HS-5 (cell line): ENCODE data around the gene ZBTB26.
A peak's percentile ranks its signal among the peaks of the same experiment; 100 is the strongest.

Experiments used
- DNase-seq: peaks from one replicate; pipeline ENCODE4 v3.0.0-alpha.2; 2012; ENCODE audit warnings: low read depth

ZBTB26 gene, protein sequence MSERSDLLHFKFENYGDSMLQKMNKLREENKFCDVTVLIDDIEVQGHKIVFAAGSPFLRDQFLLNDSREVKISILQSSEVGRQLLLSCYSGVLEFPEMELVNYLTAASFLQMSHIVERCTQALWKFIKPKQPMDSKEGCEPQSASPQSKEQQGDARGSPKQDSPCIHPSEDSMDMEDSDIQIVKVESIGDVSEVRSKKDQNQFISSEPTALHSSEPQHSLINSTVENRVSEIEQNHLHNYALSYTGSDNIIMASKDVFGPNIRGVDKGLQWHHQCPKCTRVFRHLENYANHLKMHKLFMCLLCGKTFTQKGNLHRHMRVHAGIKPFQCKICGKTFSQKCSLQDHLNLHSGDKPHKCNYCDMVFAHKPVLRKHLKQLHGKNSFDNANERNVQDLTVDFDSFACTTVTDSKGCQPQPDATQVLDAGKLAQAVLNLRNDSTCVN

DNA sequence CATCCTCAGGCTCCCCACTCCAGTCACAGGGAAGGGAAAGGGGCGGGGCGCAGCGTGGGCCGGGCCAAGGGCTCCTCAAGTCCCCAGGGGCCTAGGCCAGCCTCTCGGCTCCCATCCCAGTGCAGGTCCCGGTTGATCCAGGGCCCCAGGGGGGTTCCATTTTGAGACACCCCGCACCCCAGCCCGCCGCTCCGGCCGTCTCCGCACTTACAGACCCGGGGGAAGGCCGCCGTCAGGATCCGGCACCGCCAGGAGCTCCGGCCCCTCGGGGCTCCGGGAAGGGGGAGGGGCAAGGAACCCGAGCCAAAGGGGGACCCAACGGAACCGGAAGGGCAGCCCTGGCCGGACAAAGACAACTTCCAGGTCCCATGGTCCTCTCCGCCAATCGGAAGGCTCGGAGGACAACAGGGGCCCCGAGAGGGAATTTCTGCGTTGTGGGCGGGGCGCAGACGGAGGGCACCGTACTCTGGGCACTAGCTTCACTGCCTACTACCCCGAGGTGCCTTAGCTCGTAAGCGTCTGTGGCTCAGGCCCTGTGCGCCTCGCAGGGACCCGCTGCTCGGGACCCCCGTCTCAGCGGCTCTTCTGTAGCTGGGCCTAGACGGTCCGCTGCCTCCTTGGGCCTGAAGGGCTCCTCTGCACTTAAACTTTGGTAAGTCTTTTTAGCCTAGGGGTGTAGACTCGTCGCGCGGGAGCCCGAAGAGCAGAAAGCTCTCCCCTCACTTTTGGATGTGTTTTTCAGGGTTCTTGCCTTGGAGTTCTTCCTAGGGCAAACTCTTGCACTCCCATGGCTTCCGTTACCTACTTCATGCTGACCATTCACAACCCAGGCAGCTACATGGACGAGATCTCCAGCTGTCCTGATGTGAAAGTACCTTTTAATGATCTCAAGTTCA is at the start of gene ZBTB26:
TSS of gene ZBTB26 (minus strand) at position 287 of the 896 bp plus-strand sequence. CDS start 11,578 bp downstream, outside the sequence.
- peak; percentile 82 for DNase-seq

DNA sequence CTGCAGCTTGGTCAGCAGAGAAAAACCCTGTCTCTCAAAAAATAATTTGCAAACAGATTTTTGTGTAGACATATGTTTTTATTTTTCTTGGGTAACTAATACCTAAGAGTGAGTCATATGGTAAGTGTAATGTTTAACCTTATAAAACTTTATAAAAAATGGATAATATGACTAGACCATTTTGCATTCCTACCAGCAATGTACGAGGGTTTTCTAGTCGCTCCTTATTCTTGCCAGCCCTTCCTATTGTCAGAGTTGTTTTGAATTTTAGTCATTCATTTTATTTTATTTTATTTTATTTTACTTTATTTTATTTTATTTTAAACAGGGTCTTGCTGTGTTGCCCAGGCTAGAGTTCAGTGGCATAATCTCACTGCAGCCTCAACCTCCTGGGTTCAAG is 47.3 kb upstream of the ZBTB26 start:
- DNase-seq = no peak

DNA sequence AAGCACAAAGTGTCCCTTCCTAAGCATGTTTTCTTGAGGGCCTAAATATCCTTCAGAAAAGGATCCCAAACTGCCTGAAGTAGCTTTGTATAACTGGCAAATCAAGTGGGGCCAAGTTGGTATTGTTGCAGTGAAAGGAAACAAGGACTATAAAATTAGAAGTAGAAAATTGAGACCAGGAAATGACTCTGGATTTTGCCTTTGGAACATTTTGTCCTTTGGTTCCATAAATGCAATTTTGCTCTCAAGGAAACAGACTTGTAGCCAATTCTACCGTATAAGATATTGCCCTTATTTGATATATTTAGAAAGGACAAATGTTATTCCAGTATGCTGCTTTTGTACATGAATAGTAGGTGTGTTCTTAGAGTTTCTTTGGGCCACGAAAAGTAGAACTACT is 43.9 kb upstream of the ZBTB26 start:
- no peak for DNase-seq

DNA sequence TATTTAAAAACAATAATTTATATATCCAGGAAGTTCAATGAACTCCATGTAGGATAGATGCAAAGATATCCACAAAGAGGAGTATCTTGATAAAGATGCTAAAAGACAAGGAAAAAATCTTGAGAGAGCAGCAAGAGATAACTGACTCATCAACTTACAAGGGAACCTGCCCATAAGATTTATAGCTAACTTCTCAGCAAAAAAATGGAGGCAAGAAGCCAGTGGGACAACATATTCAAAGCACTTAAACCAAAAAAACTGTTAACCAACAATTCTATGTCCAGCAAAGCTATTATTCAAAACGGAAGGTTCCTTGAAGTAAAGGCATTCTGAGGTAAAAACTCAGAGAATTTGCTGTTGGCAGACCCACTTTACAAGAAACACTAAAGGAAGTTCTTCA is 29.8 kb upstream of the ZBTB26 start:
- no peak for DNase-seq

DNA sequence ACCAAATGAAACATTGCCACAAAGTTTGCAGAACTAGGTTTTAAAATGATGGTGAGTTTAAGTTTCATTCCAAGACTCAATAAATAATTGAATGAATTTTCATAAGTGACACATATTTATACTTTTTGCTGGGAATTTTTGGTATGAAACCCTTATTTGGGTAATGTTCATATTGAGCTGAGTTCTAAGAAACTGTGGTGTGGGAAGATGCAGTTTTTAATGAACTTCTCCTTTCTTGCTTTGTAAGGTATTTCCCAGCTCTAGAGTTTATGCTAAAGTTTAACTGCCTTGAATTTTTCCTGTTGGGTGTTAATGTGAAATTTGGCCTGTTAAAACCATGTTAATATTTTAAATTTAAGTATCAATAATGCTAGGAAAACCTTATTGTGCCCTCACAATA is 24.6 kb upstream of the ZBTB26 start:
- no peak for DNase-seq

DNA sequence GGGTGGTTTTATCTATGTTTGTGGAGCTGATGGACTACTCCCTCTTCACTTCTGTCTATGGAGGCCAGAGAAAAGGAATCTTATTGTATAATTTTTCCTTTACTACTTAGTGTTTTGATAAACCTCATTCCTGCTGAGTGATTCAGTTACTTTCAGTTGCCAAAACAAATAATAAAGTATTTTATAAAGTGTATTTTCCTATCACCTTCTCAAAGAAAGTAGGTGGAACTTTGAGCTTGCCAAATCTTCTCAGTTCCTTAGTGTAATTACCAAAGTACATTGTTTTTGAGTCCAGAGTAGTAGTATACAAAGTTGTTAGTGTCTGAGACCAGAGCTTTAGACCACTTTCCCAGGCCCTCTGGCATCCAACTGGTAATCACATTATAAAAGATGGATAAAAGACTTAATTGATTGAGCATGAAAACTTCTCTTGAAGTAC is 23.0 kb upstream of the ZBTB26 start:
- no peak for DNase-seq

DNA sequence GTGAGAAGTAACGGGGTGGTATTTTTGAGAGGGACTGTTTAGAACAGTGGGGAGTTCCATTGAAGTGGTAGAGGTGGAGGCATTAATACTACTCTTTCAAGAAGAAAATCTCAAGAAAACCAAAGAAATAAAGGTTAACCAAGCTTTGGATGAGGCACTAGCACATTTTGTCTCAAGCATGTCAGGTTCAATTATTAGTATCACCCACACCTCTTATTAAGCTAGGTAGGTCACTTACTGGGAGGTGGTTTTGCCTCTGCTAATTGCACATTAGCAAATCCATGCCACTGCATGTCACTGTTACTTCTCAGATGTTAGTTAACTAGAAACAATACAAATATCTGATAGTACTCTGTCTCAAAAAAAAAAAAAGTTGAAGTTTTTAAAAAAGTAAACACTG is 19.7 kb upstream of the ZBTB26 start:
- DNase-seq = no peak

GRCh38 chr9:122950263-122950662 is 19.0 kb upstream of the ZBTB26 start:
- DNase-seq = no peak

DNA sequence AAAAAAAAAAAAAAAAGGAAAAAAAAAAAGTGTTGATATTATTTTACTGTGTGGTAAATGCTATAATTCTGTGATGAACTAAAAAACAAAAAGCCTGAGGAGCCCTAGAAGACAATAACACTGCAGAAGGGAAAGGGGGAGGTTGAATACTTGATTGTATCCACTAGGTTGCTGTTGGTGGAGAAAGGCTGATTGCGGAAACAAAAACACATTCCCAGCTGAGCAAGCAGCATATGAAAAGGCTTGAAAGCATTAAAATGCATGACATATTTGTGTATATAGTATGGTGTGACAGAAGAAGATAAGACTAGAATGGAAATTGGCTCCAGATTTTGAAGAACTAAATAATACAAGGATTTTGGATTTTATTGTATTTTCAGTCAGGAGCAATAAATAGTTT is 18.4 kb upstream of the ZBTB26 start:
- DNase-seq = no peak

DNA sequence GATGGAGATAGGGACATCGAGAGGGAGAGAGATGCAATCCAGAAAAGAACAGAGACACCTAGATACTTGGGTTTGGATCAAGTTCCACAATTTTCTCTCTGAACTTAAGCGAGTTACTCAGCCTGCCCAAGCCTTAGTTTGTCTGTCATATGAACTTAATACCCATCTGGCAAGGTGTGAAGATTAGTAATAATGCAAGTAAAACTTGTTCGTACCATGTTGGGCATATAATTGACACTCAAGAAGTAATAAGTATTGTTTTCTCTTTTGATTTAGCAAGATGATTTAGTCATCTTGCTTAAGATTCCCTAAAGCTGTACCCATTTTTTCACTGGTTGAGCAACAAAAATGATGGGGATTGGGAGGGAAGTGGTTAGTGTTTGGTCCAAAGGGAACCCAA is 17.0 kb upstream of the ZBTB26 start:
- no peak for DNase-seq

DNA sequence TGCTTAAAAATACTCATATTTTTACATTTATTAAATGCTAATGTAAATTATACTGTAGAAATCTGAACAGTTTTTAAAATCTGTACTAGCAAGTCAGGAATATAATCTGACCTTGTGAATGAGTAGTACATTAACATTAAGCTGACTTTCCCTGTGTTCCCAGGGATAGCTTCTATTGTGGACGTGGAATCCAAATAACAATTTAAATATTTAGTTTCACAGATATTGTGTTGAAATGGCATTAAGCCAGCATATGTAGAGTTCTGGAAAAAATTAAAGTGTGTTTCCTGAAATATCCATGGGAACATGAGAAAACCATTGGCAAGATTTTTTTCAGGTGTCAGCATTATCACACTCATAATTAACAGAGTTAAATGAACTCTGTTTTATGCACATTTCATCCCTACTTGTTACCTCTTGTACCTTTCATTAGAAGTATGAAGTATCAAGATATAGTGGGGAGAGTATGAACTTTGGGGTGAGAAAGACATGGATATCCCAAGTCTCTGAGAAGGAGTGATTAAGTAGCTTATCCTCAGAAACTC is 15.2 kb upstream of the ZBTB26 start:
- DNase-seq = no peak

- no peak for DNase-seq
These were observed 13.9 kb upstream of the ZBTB26 start for GRCh38 chr9:122944960-122945888.

DNA sequence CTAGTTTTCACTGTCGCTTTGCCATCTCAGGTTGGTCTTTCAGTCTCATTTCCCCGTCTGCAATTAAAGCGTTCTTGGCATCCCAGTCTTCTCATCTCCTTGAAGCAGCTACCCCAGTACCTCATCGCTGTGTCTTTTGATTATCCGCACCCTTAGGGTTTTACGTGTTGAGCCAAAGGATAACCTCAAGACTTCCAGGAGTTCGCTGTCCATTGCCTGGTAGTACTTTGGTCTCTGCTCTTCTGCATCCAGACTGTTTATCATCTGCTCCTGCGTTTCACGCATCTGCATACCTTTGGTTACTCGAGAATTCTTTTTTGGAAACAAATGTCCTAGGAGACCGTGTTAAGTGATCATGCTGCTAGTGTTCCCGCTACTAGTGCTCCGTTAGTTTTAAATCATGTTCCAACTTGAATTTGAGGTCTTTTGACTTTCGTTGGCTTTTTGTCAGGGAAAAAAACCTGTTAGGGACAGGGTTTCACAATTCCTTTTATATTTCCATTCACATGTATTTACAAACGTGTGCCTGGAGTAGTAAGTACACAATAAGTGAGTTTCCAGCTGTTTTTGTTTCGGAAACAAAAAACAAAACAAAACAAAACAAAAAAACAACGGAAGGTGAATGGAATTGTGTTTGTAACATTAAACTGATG is 10.4 kb upstream of the ZBTB26 start:
- no peak for DNase-seq

DNA sequence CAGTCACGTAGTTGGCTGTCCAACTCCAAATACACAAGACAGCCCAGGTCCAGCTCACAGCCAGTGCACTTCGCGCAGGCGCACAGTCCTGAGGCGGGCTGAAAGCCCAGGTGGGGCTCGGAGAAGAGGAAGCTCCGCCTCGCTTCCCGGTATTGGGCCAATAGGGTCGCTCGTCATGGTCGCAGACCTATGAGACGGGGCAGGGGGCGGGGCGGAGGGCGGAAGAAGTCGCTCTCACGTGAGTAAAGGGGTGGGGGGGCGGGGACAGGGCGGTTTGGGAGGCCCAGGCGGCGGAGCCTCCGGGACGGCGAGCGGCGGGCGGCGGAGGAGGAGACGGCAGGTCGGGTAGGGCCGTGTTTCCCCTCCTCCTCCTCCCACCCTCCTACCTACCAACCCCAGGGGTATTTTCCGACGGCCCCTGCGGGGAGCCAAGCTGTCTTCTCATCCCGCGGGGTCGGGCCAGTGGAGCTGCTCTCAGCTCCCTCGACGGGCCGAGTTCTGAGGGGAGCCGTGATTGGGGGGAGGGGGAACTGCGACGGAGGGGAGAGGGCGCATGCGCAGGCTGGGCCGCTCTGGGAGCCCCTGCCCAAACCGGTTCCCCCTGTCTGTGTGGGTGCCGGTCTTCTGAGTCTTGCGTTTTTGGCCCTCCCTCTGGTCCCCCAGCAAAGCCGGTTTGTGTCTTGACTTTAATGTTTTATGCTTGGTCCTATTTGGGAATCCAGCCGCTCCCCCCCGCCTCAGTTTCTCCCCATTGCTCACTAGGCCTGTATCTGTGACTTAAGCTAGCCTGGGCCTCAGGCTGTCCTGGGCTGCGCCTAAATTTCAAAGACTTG is 9.7 kb upstream of the ZBTB26 start, which contains the start of gene RABGAP1:
TSS of gene RABGAP1 (plus strand) at position 272 of the 833 bp plus-strand sequence. CDS start 16,040 bp downstream, outside the sequence.
- DNase-seq = peak; percentile 82

- DNase-seq = no peak
These were observed 9.1 kb upstream of the ZBTB26 start for GRCh38 chr9:122940454-122940748.

GRCh38 chr9:122939601-122940000 is 8.3 kb upstream of the ZBTB26 start:
- no peak for DNase-seq

- no peak for DNase-seq
These were observed 5.6 kb upstream of the ZBTB26 start for GRCh38 chr9:122936883-122937282.

- no peak for DNase-seq
These were observed 5.2 kb upstream of the ZBTB26 start for GRCh38 chr9:122936464-122936863.

DNA sequence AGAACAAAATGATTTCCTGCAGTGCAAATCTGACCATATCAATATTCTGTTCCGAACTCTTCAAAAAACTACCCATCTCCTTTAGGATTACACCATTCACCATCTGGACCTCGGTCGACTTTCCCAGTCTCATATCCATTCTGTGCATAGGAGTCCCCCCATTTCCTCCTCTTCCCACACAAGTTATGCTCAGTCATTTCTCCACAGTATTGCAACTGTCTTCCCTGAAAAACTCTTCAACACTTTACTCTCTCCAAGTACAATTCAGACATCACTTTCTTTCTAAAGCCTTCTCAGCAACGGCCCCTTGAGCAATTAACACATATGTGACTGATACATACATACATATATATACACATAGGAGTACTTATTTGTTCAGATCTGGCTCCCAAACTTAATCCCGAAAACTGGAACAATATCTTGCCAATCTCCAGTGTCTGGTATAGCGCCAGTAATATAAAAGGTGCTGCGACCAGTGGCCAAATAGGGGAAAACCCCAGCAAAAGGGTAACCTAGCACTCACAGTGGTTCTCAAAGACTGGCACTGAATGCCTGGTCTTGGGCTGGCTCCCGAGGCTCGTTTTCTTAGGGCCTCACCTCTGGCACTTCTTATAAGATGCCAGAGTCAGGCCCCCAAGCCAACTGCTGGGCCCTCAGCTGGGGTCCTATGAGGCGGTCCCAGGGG is 629 bp downstream of the ZBTB26 start:
- DNase-seq = no peak
